Raji (cell line): ENCODE measurements around the gene MRPS10.

Experiments used
- POLR2A ChIP-seq: IDR thresholded peaks from 2 replicates; pipeline ENCODE4 v1.6.1; 2011; ENCODE audit warnings: low read depth, low read length, control low read depth; ENCODE audit not compliant: insufficient read depth

The MRPS10 gene

GRCh38 chr6:42226161-42226611, 8.5 kb upstream of the MRPS10 start:
- TF ChIP-seq POLR2A = no peak

- no peak for TF ChIP-seq POLR2A
Measured at GRCh38 chr6:42225419-42225818, 7.8 kb upstream of the MRPS10 start.

GRCh38 chr6:42225029-42225339, 7.3 kb upstream of the MRPS10 start:
- no peak for TF ChIP-seq POLR2A

- no peak for TF ChIP-seq POLR2A
Measured at GRCh38 chr6:42224222-42225028, 6.8 kb upstream of the MRPS10 start.

- no peak for TF ChIP-seq POLR2A
Measured at GRCh38 chr6:42222448-42222847, 4.8 kb upstream of the MRPS10 start.

- TF ChIP-seq POLR2A = no peak
Measured at GRCh38 chr6:42221546-42221945, 3.9 kb upstream of the MRPS10 start.

GRCh38 chr6:42220807-42221206, 3.1 kb upstream of the MRPS10 start:
- no peak for TF ChIP-seq POLR2A

GRCh38 chr6:42217157-42217518, 523 bp downstream of the MRPS10 start:
- no peak for TF ChIP-seq POLR2A

- no peak for TF ChIP-seq POLR2A
Measured at GRCh38 chr6:42212442-42212841, 5.2 kb downstream of the MRPS10 start.

- TF ChIP-seq POLR2A = no peak
Measured at GRCh38 chr6:42211726-42212125, 5.9 kb downstream of the MRPS10 start.

GRCh38 chr6:42210551-42210950, 7.1 kb downstream of the MRPS10 start:
- TF ChIP-seq POLR2A = no peak

GRCh38 chr6:42204768-42205282, 12.8 kb downstream of the MRPS10 start:
- TF ChIP-seq POLR2A = no peak

- TF ChIP-seq POLR2A = no peak
Measured at GRCh38 chr6:42203183-42203582, 14.5 kb downstream of the MRPS10 start.

- TF ChIP-seq POLR2A = no peak
Measured at GRCh38 chr6:42201382-42201781, 16.3 kb downstream of the MRPS10 start.

- no peak for TF ChIP-seq POLR2A
Measured at GRCh38 chr6:42200035-42200434, 17.6 kb downstream of the MRPS10 start.

- no peak for TF ChIP-seq POLR2A
Measured at GRCh38 chr6:42199106-42199981, 18.3 kb downstream of the MRPS10 start.

- no peak for TF ChIP-seq POLR2A
Measured at GRCh38 chr6:42197555-42198362, 19.9 kb downstream of the MRPS10 start.
